ENCODE data around the gene RASSF10. TPM values are rescaled to one million over a fixed set of nuclear protein-coding genes. Genes with fewer than 3 reads are reported as not detected.

The RASSF10 gene
- polyA plus RNA-seq, 4 donors, result 19.2 to 31.9 (median 26.1) TPM

DNA sequence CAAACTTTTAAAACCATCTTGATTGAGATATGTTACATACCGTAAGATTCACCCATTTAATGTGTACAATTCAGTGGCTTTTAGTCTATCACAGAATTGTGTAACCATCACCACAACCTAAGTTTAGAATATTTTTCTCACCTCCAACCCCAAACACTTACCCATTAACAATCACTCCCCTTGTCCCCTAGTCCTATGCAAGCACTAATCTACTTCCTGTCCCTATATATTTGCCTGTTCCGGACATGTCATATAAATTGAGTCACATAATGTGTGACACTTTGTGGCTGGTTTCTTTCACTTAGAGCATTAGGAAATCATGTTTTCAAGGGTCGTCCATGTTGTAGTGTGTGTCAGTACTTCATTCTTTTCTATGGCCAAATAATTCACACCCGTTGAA, 38.8 kb downstream of the RASSF10 start:
- DNase-seq (ENCODE audit: low read depth in 4 of 4, low spot score in 3 of 4), result no peak

DNA sequence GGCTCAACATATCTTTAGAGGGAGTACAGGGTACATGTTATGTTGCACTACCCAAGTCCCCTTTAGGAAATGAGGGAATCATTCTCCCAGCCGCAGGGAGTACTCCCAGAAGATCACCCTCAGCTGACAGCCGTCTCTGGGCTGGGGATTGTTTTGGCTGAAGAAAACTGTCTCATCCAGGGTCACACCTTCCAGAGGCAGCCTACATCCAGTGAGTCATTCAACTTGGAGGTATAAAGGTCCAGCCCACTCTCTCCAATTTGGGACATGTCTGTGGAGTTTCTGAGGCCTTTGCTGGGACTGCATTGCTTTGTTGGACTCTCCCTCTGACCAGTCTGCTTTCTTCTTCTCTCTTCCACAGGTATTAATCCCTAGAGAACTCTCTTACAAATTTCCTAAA, 42.1 kb downstream of the RASSF10 start:
- no peak for DNase-seq (ENCODE audit: low read depth in 4 of 4, low spot score in 3 of 4)

DNA sequence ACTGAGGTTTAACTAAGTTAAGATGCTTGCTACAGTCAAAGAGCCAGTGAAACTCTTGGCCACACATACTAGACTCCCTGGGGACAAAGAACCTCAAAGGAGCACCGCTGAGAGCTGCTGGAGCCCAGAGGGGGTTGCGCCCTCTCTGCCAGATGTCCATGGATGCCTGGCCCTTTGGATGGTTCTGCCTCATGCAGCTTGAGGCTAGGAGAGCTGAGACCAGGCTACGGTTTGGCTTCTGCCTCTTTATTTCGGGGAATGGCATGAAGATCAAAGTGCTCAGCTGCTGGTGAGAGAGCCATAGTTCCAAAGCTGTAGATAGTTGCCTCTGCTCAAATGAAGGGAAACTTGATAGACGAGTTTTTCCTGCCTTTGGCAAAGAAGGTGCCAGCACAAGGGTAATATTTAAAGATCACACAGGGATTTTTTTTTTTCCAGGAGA, 43.0 kb downstream of the RASSF10 start:
- DNase-seq (ENCODE audit: low read depth in 4 of 4, low spot score in 3 of 4), result no peak

DNA sequence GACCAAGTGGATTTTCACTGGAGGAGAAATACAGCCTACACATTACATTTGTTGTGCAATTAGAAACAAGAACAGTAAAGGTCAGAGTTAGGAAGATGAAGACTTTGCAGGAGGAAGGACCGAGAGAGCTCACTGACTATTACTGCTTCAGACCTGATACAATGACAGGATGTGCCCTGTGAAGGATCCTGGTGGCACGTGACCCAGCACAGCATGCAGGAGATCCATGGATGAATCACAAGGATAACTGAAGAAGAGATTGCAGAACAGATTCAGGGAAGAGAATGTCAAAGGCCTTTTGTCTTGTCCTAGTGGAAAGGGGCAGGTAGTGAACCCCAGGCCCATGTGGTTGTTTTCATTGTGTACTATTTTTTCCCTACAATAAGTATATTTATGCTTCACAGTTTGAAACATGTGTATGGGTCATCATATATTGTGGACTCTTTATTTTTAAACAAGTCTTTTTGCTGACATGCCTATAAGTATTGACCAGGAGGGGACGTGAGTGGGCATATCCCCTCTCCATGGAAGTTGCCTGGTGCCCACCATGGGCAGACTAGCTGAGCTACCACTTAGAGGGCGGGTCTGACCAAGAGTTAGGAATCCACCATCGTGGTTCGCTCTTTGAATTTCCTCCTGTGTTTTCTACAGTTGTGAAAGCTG, 44.3 kb downstream of the RASSF10 start:
- DNase-seq (ENCODE audit: low read depth in 4 of 4, low spot score in 3 of 4), result no peak

DNA sequence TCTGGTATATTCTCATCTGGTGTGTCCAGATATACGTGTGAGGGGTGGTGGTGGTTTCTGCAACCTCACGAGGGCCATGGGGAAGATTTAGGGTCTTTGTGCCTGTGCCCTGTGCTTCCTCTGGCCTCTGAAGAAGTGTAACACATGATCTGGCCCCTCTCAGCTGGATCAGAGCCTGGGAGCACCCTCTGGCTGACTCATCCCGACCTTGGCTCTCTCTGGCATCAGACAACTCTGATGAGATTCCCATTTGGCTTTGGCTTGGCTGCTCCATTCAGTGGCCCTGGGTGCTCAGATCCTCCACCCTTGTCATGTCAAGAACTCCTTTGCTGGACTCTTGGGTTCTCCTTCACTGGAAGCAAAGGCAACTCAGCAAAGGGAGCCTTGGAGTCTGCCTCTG, 45.2 kb downstream of the RASSF10 start:
- no peak for DNase-seq (ENCODE audit: low read depth in 4 of 4, low spot score in 3 of 4)

DNA sequence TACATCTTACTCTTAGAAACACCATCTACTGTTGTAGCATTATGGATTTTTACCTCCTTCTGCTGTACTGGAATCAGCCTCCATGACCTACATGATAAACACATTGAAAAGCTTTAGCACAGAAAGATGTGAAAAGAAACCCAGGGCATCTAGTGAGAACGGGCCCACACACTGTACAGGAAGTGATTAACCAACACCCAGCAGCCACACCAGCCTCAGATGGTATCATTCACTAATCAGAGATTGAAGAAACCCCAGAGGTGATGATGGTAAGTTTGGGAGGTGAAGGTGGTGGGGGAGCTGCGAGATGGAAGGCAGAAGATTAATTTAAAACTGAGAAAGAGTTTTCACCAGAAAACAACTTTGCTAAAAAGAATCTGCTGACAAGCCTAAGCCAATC, 46.1 kb downstream of the RASSF10 start:
- DNase-seq (ENCODE audit: low read depth in 4 of 4, low spot score in 3 of 4), result no peak

DNA sequence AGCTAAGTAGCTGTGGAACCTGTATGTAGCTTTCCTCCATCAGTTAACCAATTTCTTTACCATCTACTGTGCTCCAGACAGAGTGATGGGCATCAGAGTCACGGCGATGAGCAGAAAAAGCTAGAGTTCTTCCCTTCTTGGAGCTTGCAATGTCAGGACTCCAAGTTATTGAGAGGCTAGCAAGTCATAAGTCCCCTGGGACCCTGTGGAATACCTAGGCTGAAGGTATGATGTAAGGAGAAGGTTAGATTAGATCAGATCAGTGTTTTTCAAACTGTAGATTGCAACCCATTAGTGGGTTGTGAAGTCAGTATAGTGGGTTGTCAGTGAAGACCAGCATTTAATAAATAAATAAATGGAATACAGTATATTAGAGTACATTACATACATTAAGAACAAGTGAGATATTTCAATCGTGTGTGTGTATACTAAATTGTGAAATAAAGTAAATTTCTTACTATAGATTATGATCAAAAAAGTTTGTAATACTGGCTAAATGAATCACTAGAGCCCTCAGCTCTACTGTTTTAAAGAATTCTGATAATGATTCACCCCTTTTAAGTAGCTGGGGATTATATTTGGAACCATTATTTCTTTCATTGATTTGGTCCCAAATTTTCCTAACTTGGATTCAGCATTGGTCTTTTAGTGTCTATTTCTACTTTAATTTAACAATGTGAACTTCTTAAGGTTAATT, 52.3 kb downstream of the RASSF10 start:
- DNase-seq (ENCODE audit: low read depth in 4 of 4, low spot score in 3 of 4), result no peak
